Nephron (organoid): ENCODE results near the gene VWA8.

Source experiments
- H3K27ac Mint-ChIP-seq, 3 experiments: 2 replicates each; pipeline ENCODE4 v1.8.0; 2020; ENCODE audit warnings: mixed read lengths in 3 of 3, mild to moderate bottlenecking in 2 of 3, moderate library complexity in 1 of 3
- H3K27me3 Mint-ChIP-seq: 2 replicates; pipeline ENCODE4 v1.8.0; 2021; ENCODE audit warnings: low read depth, mild to moderate bottlenecking, moderate library complexity, mixed read lengths
- H3K36me3 Mint-ChIP-seq: 2 replicates; pipeline ENCODE4 v1.8.0; 2020; ENCODE audit warnings: low read depth, mixed read lengths
- H3K4me1 Mint-ChIP-seq: 2 replicates; pipeline ENCODE4 v1.8.0; 2020; ENCODE audit warnings: mixed read lengths
- H3K4me3 Mint-ChIP-seq, 3 experiments: 2 replicates each; pipeline ENCODE4 v1.8.0; 2020; ENCODE audit warnings: mild to moderate bottlenecking in 3 of 3, mixed read lengths in 3 of 3, moderate library complexity in 2 of 3
- H3K9me3 Mint-ChIP-seq: 2 replicates; pipeline ENCODE4 v1.8.0; 2020; ENCODE audit warnings: mixed read lengths
- TF ChIP-seq, protein P1 (sequence below), 3 experiments: fragments of 200-600 bp; sonication (generic); IDR thresholded peaks; one replicate each; pipeline ENCODE4 v1.5.0; 2021; ENCODE audit warnings: antibody characterized with exemption in 3 of 3; ENCODE audit not compliant: unreplicated experiment in 3 of 3

VWA8 gene

DNA sequence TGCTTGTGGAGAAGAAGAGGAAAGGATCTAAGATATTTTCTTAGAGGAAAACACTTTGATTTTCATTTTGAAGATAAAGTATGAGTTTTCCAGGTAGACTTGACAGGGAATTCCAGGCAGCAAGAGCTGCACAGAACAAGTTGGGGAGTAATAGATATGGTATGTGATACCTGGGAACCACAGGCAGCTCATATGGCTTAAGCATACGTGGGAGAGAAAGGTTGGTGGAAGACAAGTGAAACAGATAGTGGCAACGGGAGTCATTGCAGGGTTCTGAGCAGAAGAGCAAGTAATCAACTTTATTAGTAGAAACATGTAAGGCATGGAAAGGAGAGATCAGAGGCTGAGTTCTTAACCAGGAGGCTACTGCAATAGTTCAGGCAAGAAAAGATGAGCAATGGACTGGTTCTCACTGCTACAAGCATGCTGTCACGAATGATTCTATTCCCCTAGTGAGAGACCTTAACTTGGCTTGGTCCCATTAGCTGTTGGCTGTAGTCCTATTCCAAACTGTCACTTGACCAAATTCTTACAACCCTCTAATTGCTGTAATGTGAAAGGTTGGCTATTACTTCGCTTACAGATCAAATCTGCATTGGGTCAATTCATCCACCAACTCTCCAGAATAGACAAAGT, 217.9 kb downstream of the VWA8 start:
- Mint-ChIP-seq H3K4me1 (no peaks in the 10 kb centered on the region), H3K36me3 (peaks cover 26% of the 10 kb centered on the region), H3K9me3 (peaks cover 8% of the 10 kb centered on the region), H3K4me3 (no peak overlapping the region), H3K27ac (no peak overlapping the region), H3K27me3 (no peaks in the 10 kb centered on the region)
- TF ChIP-seq, protein P1, sequence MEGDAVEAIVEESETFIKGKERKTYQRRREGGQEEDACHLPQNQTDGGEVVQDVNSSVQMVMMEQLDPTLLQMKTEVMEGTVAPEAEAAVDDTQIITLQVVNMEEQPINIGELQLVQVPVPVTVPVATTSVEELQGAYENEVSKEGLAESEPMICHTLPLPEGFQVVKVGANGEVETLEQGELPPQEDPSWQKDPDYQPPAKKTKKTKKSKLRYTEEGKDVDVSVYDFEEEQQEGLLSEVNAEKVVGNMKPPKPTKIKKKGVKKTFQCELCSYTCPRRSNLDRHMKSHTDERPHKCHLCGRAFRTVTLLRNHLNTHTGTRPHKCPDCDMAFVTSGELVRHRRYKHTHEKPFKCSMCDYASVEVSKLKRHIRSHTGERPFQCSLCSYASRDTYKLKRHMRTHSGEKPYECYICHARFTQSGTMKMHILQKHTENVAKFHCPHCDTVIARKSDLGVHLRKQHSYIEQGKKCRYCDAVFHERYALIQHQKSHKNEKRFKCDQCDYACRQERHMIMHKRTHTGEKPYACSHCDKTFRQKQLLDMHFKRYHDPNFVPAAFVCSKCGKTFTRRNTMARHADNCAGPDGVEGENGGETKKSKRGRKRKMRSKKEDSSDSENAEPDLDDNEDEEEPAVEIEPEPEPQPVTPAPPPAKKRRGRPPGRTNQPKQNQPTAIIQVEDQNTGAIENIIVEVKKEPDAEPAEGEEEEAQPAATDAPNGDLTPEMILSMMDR (IDR thresholded peaks at IDR 0.05; ENCODE audit: unreplicated experiment in 3 of 3), result no peak

DNA sequence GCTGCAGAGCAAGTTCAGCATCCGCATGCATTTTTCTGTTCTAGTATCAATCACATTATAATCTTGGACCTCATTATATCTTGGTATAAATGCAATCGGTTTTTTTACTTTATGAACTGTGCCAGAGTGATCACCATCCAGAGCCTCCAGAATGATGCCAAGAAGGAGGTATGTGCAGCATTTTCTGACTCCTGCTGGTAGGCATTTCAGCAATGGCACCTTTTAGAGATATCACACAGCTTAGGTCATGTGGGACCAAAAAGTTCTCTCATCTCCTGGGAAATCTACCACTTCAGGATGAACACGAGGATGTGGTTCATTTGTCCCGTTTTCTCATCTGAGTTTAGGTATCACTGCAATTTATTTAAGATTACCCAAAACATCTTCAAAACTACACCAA, 220.4 kb downstream of the VWA8 start:
- Mint-ChIP-seq H3K4me3 (no peak overlapping the region), H3K27ac (no peak overlapping the region), H3K9me3 (no peaks in the 10 kb centered on the region), H3K27me3 (no peaks in the 10 kb centered on the region), H3K4me1 (no peaks in the 10 kb centered on the region), H3K36me3 (peaks cover 3% of the 10 kb centered on the region)
- TF ChIP-seq, protein P1 (IDR thresholded peaks at IDR 0.05; ENCODE audit: unreplicated experiment in 3 of 3), result no peak

DNA sequence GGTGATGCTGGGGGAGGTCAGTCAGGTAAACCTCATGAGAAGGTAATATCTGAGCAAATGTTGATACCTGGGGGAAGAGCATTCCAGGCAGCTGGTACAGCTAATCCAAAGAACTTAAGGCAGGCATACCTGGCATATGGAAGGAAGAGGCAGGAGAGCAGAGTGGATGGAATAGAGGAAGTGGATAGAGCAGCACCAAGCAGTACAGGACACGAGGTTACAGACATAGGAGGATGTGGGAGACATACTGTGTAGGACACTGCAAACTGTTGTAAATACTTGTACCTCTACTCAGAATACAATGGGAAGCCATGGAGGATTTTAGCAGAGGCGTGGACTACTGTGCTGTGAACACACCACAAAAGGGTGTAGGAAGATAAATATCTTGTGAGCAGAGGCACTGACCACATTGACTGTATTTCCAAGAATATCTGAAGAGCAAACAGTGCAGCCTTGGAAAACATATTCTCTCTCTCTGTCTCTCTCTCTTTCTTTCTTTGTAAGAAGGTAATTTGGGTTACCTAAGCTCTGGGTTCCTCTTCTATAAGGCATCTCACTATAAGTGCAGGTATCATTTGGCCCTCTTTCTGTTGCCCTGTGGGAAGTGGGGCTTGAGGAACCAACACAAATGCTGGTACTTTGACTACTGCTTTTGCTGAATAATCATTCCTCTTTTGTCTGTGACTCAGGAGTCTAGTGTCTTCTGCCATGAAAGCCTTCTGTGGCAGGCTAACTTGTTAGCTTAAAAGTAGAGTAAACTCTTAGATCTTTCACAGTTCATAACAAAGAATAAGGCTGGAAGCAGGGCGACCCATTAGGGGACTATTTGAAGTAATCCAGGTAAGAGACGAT, 238.0 kb downstream of the VWA8 start:
- no peak overlapping the region for H3K27ac Mint-ChIP-seq
- TF ChIP-seq, protein P1 (IDR thresholded peaks at IDR 0.05; ENCODE audit: unreplicated experiment in 3 of 3), result no peak
- no peaks in the 10 kb centered on the region for H3K27me3 Mint-ChIP-seq
- H3K4me1 Mint-ChIP-seq, result no peaks in the 10 kb centered on the region
- no peak overlapping the region for H3K4me3 Mint-ChIP-seq
- no peaks in the 10 kb centered on the region for H3K9me3 Mint-ChIP-seq
- H3K36me3 Mint-ChIP-seq, result peaks cover 5% of the 10 kb centered on the region

DNA sequence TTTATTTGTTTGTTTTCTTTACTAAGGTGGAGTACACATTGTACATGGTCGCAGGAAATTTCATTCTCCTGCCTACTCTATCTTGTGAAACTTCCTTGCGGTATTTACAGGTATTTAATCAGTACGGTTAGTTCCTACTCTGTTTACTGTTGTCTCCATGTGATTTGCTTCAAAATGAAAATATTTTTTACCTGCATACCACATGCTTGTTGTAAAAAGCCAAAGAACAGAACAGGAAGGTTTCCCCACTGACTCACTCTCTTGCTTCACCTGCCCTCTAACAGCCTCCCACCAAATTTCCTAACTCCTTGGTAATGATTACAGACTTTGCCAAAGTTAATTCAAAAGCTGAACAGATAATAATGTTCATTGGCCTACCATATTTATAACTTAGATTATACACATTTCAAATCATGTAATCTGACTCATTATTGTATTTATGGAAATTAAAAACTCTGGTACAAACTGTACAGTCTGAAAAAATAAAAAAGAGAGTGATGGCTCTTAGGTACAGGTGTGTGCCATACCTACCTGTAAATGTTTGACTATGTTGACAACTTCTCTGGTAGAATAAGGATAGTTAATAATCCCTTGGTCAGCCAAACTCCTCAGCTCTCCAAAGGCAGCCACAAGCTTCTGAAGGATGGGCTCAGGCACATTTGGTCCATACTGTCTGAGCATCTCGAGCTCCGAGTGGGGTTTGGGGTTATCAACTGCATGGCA, 239.9 kb downstream of the VWA8 start:
- TF ChIP-seq, protein P1 (IDR thresholded peaks at IDR 0.05; ENCODE audit: unreplicated experiment in 3 of 3), result no peak
- Mint-ChIP-seq H3K4me1 (no peaks in the 10 kb centered on the region), H3K4me3 (no peak overlapping the region)

DNA sequence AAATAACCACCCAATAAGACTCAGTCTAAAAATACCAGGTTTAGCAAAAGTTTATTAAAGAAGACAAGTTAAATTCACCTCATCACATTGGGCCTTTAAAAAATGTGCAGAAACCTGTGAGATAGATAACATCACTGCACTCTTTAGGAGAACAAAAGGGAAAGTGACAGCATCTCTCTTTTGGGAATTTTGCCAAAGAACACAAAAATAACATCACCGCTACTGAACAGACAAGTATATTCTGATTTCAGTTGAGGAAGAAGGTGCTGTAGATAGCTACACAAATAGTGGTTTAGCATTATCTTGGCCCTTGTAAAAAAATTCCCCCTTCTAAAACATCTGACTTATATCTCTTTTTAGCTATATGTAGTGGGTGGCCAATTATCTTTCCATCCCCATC, 244.7 kb downstream of the VWA8 start:
- H3K9me3 Mint-ChIP-seq, result no peaks in the 10 kb centered on the region
- TF ChIP-seq, protein P1 (IDR thresholded peaks at IDR 0.05; ENCODE audit: unreplicated experiment in 3 of 3), result no peak
- no peak overlapping the region for H3K4me3 Mint-ChIP-seq
- H3K27me3 Mint-ChIP-seq, result no peaks in the 10 kb centered on the region
- H3K27ac Mint-ChIP-seq, result no peak overlapping the region
- peaks cover 7% of the 10 kb centered on the region for H3K36me3 Mint-ChIP-seq
- H3K4me1 Mint-ChIP-seq, result peaks cover 4% of the 10 kb centered on the region

More for the DNA sequence above, 239.9 kb downstream of the VWA8 start:
- H3K9me3 Mint-ChIP-seq, result no peaks in the 10 kb centered on the region
- H3K27ac Mint-ChIP-seq, result peak overlapping the region in 1 of 3 experiments; percentile 31
- H3K36me3 Mint-ChIP-seq, result peaks cover 9% of the 10 kb centered on the region
- H3K27me3 Mint-ChIP-seq, result no peaks in the 10 kb centered on the region
